Spinal cord (tissue), 10 donors: ENCODE measurements around the gene USP5. TPM values are rescaled to one million over a fixed set of nuclear protein-coding genes. Genes with fewer than 3 reads are reported as not detected.
A peak's percentile ranks its signal among the peaks of the same experiment; 100 is the strongest.

Experiments
- DNase-seq, 6 donors: peaks; one replicate each; pipeline versions ENCODE4 v3.0.0 to v3.0.0-alpha.2; 2013 to 2015; ENCODE audit warnings: low spot score in 6 of 6, low read depth in 4 of 6
- H3K27ac ChIP-seq: one replicate; pipeline ENCODE4 v1.5.1; 2013; ENCODE audit warnings: low read depth, low read length, control low read depth
- H3K27me3 ChIP-seq: one replicate; pipeline ENCODE4 v1.6.1; 2013; ENCODE audit warnings: low read length; ENCODE audit not compliant: control insufficient read depth, insufficient read depth
- H3K36me3 ChIP-seq: one replicate; pipeline ENCODE4 v1.6.1; 2013; ENCODE audit warnings: low read length; ENCODE audit not compliant: control insufficient read depth, insufficient read depth
- H3K4me1 ChIP-seq: one replicate; pipeline ENCODE4 v1.6.1; 2013; ENCODE audit warnings: low read length; ENCODE audit not compliant: control insufficient read depth, insufficient read depth
- H3K4me3 ChIP-seq: one replicate; pipeline ENCODE4 v1.5.1; 2013; ENCODE audit warnings: low read depth, low read length, control low read depth
- H3K9me3 ChIP-seq: one replicate; pipeline ENCODE4 v1.6.1; 2013; ENCODE audit warnings: low read length; ENCODE audit not compliant: control insufficient read depth, insufficient read depth
- WGBS: methylation state at CpG from one replicate; pipeline ENCODE4 v1.1.5; 2013; ENCODE audit warnings: missing lambda C conversion rate; ENCODE audit not compliant: insufficient coverage; 5-methylcytosine and 5-hydroxymethylcytosine counted together
- long read RNA-seq, 4 donors: transcript quantifications; one replicate each; lab custom pipeline, GENCODE V29; 2026
- polyA plus RNA-seq, 2 donors: library from polyadenylated mRNA; unstranded; fragments of 120-200 nt; gene quantifications; one replicate each; pipeline ENCODE4 v1.2.1, GENCODE V29; 2013; ENCODE audit not compliant: insufficient read length in 2 of 2
- total RNA-seq, 2 donors: library from RNA; depleted of rRNA in 1 of 2; stranded (reverse); fragments of 120-200 nt in 1 of 2; fragments of >200 nt in 1 of 2; gene quantifications; one replicate each; pipeline versions ENCODE4 v1.2.3 to v1.2.4, GENCODE V29; 2013 to 2014
- donor health status: healthy.

Gene USP5
- 10 to 100 TPM; 78.6 to 80.1 TPM for total RNA-seq
- polyA plus RNA-seq = 100 to 1,000 TPM in 1 of 2 donors, 10 to 100 TPM in 1; 99.0 to 101 TPM
- long read RNA-seq, donor 1, partial matches to known transcripts = 50 of 56 reads
- long read RNA-seq, donor 1, other reads (novel, unspliced or antisense) = 0 of 56 reads
- long read RNA-seq, donor 2, partial matches to known transcripts = 17 of 17 reads
- long read RNA-seq, donor 2, other reads (novel, unspliced or antisense) = 0 of 17 reads
- long read RNA-seq, donor 3, partial matches to known transcripts = 11 of 11 reads
- long read RNA-seq, donor 3, other reads (novel, unspliced or antisense) = 0 of 11 reads
- long read RNA-seq, donor 4, partial matches to known transcripts = 5 of 8 reads
- long read RNA-seq, donor 4, other reads (novel, unspliced or antisense) = 0 of 8 reads

GRCh38 chr12:6851921-6852650, at the start of gene USP5:
Gene USP5, plus strand, starts transcription at chr12:6852150. Its CDS starts 30 bp downstream, at chr12:6852180.
- Histone ChIP-seq H3K36me3 (peaks cover 51% of the 10 kb centered on the region), H3K27me3 (no peaks in the 10 kb centered on the region), H3K27ac (peak within 1 kb of the TSS; percentile 100), H3K4me3 (peak within 1 kb of the TSS; percentile 94), H3K9me3 (no peaks in the 10 kb centered on the region), H3K4me1 (peaks cover 30% of the 10 kb centered on the region)
- WGBS = 0% methylated on average over 65 of the region's 65 CpGs
- DNase-seq = peak; percentile 98 to 100 (median 98)

GRCh38 chr12:6807170-6807569, 44.8 kb upstream of the USP5 start:
- H3K36me3 ChIP-seq = no peaks in the 10 kb centered on the region
- H3K4me3 ChIP-seq = no peak overlapping the region
- WGBS = no CpG with 5 or more reads among the region's 1 CpG

DNA sequence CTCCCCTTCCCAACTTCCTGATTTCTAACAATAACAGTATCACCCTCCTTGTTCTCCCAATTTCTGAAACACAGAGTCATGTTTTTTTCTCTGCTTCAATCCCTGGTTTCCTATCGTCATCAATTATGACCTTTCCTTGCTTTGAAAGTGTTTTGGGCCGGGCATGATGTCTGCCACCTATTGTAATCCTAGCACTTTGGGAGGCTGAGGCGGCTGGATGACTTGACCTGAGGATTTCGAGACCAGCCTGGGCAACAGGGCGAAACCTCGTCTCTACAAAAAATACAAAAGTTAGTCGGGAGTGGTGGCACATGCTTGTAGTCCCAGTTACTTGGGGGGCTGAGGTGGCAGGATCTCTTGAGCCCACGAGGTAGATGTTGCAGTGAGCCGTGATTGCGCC, 42.9 kb upstream of the USP5 start:
- no peak overlapping the region for H3K27ac ChIP-seq
- H3K27me3 ChIP-seq = no peaks in the 10 kb centered on the region
- H3K9me3 ChIP-seq = no peaks in the 10 kb centered on the region
- no peaks in the 10 kb centered on the region for H3K36me3 ChIP-seq
- no peaks in the 10 kb centered on the region for H3K4me1 ChIP-seq
- no peak overlapping the region for H3K4me3 ChIP-seq
- DNase-seq = no peak
- 58% methylated on average over 7 of the region's 10 CpGs for WGBS

More at GRCh38 chr12:6807170-6807569, 44.8 kb upstream of the USP5 start:
- no peaks in the 10 kb centered on the region for H3K4me1 ChIP-seq
- no peak overlapping the region for H3K27ac ChIP-seq
- H3K27me3 ChIP-seq = no peaks in the 10 kb centered on the region
- no peaks in the 10 kb centered on the region for H3K9me3 ChIP-seq
- DNase-seq = no peak

DNA sequence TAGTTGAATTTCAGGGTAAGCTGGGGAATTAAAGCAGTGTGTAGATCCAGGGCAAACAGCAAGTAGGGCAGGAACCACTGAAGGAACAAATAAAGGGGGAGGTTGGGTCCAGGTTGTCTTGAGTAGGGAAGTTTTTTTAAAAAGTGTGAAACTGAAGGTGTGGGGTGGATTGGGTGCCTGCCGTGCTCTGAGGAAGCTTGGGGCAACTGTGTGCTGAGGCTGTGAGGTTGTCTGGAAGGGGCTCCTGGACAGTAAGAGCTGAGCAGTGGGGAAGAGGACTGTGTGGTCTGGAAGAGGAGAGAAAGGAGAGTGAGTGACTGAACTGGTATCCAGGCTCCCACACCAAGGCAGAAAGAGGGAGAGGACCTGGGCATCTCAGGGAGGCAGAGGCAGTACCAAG, 41.2 kb upstream of the USP5 start:
- H3K4me1 ChIP-seq = no peaks in the 10 kb centered on the region
- no peak overlapping the region for H3K4me3 ChIP-seq
- no peaks in the 10 kb centered on the region for H3K27me3 ChIP-seq
- H3K9me3 ChIP-seq = no peaks in the 10 kb centered on the region
- no peaks in the 10 kb centered on the region for H3K36me3 ChIP-seq
- DNase-seq = no peak
- H3K27ac ChIP-seq = no peak overlapping the region
- 60% methylated on average over 1 of the region's 1 CpG for WGBS

DNA sequence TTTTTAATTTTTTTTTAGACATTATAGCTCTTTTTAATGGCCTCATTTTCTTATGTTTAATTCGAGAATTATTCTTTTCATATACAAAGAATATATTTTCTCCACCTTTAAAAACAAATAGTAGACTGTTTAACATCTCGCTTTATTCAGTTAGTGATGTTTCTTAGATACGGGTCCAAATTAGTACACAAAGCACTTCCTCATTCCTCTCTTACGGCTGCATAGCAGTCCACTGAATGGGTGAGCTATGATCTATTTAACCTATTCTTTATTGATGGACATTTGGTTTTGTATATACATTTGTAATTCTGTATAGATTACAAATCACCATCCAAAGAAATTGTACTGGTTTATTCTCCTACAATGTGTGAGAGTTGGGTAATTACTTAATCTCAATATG, 38.6 kb upstream of the USP5 start:
- DNase-seq = no peak
- no peak overlapping the region for H3K4me3 ChIP-seq
- no peaks in the 10 kb centered on the region for H3K27me3 ChIP-seq
- H3K9me3 ChIP-seq = no peaks in the 10 kb centered on the region
- H3K4me1 ChIP-seq = peaks cover 6% of the 10 kb centered on the region
- no peak overlapping the region for H3K27ac ChIP-seq
- no CpG with 5 or more reads among the region's 4 CpGs for WGBS
- H3K36me3 ChIP-seq = no peaks in the 10 kb centered on the region

DNA sequence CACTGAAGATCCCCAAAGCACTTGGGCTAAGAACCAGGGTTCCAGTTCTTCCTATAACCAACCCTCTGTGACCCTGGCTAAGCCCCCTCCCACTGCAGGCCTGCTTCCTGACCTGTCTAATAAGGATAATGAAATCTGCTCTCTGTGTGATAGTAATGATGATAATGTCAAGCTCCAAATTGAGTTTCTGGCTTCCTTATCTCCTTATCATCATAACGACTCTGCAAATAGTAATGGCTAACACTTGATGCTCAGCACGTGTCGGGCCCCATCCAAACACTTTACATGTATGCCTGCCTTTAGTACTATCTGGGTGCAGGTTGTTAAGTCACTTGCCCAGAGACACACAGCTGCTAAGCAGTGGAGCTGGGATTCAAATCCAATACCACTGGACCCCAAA, 35.4 kb upstream of the USP5 start:
- H3K36me3 ChIP-seq = no peaks in the 10 kb centered on the region
- H3K27me3 ChIP-seq = no peaks in the 10 kb centered on the region
- DNase-seq = no peak
- no peak overlapping the region for H3K4me3 ChIP-seq
- 94% methylated on average over 2 of the region's 3 CpGs for WGBS
- no peaks in the 10 kb centered on the region for H3K9me3 ChIP-seq
- no peak overlapping the region for H3K27ac ChIP-seq
- H3K4me1 ChIP-seq = peaks cover 36% of the 10 kb centered on the region

GRCh38 chr12:6817098-6817497, 34.9 kb upstream of the USP5 start:
- no peak for DNase-seq
- peaks cover 40% of the 10 kb centered on the region for H3K4me1 ChIP-seq
- no peak overlapping the region for H3K27ac ChIP-seq
- H3K36me3 ChIP-seq = no peaks in the 10 kb centered on the region
- 88% methylated on average over 8 of the region's 8 CpGs for WGBS
- H3K4me3 ChIP-seq = no peak overlapping the region
- H3K27me3 ChIP-seq = no peaks in the 10 kb centered on the region
- no peaks in the 10 kb centered on the region for H3K9me3 ChIP-seq

- H3K36me3 ChIP-seq = no peaks in the 10 kb centered on the region
- H3K27me3 ChIP-seq = no peaks in the 10 kb centered on the region
- H3K4me3 ChIP-seq = no peak overlapping the region
- DNase-seq = no peak
- H3K9me3 ChIP-seq = no peaks in the 10 kb centered on the region
- peaks cover 47% of the 10 kb centered on the region for H3K4me1 ChIP-seq
- H3K27ac ChIP-seq = no peak overlapping the region
- 81% methylated on average over 18 of the region's 20 CpGs for WGBS
Observed at GRCh38 chr12:6817662-6818157, 34.2 kb upstream of the USP5 start.

GRCh38 chr12:6818222-6818621, 33.7 kb upstream of the USP5 start:
- Histone ChIP-seq H3K27me3 (no peaks in the 10 kb centered on the region), H3K9me3 (no peaks in the 10 kb centered on the region), H3K36me3 (no peaks in the 10 kb centered on the region), H3K4me1 (peaks cover 52% of the 10 kb centered on the region), H3K27ac (no peak overlapping the region), H3K4me3 (no peak overlapping the region)
- WGBS = 47% methylated on average over 10 of the region's 10 CpGs
- no peak for DNase-seq
